IPS-18a (cell line): ENCODE data around the gene KLHDC9.

Experiments
- H3K27ac ChIP-seq: one replicate; pipeline ENCODE4 v1.5.1; 2013; ENCODE audit warnings: low read length
- H3K27me3 ChIP-seq: one replicate; pipeline ENCODE4 v1.6.1; 2013; ENCODE audit warnings: mild to moderate bottlenecking, low read length; ENCODE audit not compliant: control insufficient read depth, insufficient read depth
- H3K36me3 ChIP-seq: one replicate; pipeline ENCODE4 v1.6.1; 2013; ENCODE audit warnings: low read depth, low read length; ENCODE audit not compliant: control insufficient read depth
- H3K4me1 ChIP-seq: one replicate; pipeline ENCODE4 v1.6.1; 2013; ENCODE audit warnings: low read depth, low read length; ENCODE audit not compliant: control insufficient read depth
- H3K4me3 ChIP-seq: one replicate; pipeline ENCODE4 v1.5.1; 2013; ENCODE audit warnings: low read length
- H3K9ac ChIP-seq: one replicate; pipeline ENCODE4 v1.6.1; 2013; ENCODE audit warnings: mild to moderate bottlenecking, low read length, moderate library complexity
- H3K9me3 ChIP-seq: one replicate; pipeline ENCODE4 v1.6.1; 2013; ENCODE audit warnings: low read depth, low read length; ENCODE audit not compliant: control insufficient read depth

The KLHDC9 gene

GRCh38 chr1:161121834-161122233 lies 23.7 kb downstream of the KLHDC9 start:
- Histone ChIP-seq H3K9ac (no peak overlapping the region), H3K4me1 (peaks cover 11% of the 10 kb centered on the region), H3K36me3 (peaks cover 48% of the 10 kb centered on the region), H3K4me3 (no peak overlapping the region), H3K27ac (no peak overlapping the region), H3K9me3 (no peaks in the 10 kb centered on the region), H3K27me3 (no peaks in the 10 kb centered on the region)

GRCh38 chr1:161122967-161123366 lies 24.8 kb downstream of the KLHDC9 start:
- peaks cover 11% of the 10 kb centered on the region for H3K4me1 ChIP-seq
- no peaks in the 10 kb centered on the region for H3K9me3 ChIP-seq
- H3K36me3 ChIP-seq, result peaks cover 57% of the 10 kb centered on the region
- no peak overlapping the region for H3K9ac ChIP-seq
- no peak overlapping the region for H3K27ac ChIP-seq
- no peaks in the 10 kb centered on the region for H3K27me3 ChIP-seq
- H3K4me3 ChIP-seq, result no peak overlapping the region

- Histone ChIP-seq H3K27me3 (no peaks in the 10 kb centered on the region), H3K4me1 (peaks cover 9% of the 10 kb centered on the region), H3K9ac (no peak overlapping the region), H3K4me3 (no peak overlapping the region), H3K27ac (no peak overlapping the region), H3K9me3 (no peaks in the 10 kb centered on the region), H3K36me3 (peaks cover 45% of the 10 kb centered on the region)
These were observed 29.5 kb downstream of the KLHDC9 start for GRCh38 chr1:161127649-161128048.

- H3K4me1 ChIP-seq, result peaks cover 9% of the 10 kb centered on the region
- H3K36me3 ChIP-seq, result peaks cover 38% of the 10 kb centered on the region
- H3K27ac ChIP-seq, result no peak overlapping the region
- H3K27me3 ChIP-seq, result no peaks in the 10 kb centered on the region
- no peaks in the 10 kb centered on the region for H3K9me3 ChIP-seq
- H3K4me3 ChIP-seq, result no peak overlapping the region
- no peak overlapping the region for H3K9ac ChIP-seq
These were observed 30.6 kb downstream of the KLHDC9 start for GRCh38 chr1:161128591-161129420.

GRCh38 chr1:161130266-161130665 lies 32.1 kb downstream of the KLHDC9 start:
- Histone ChIP-seq H3K27me3 (no peaks in the 10 kb centered on the region), H3K4me3 (peak overlapping the region; percentile 84), H3K27ac (no peak overlapping the region), H3K9ac (no peak overlapping the region), H3K4me1 (peaks cover 9% of the 10 kb centered on the region), H3K36me3 (peaks cover 28% of the 10 kb centered on the region), H3K9me3 (no peaks in the 10 kb centered on the region)

GRCh38 chr1:161131523-161132409 lies 33.6 kb downstream of the KLHDC9 start:
- peak overlapping the region; percentile 84 for H3K4me3 ChIP-seq
- H3K4me1 ChIP-seq, result peaks cover 9% of the 10 kb centered on the region
- H3K27me3 ChIP-seq, result no peaks in the 10 kb centered on the region
- H3K9ac ChIP-seq, result peak overlapping the region; percentile 88
- peak overlapping the region; percentile 59 for H3K27ac ChIP-seq
- peaks cover 26% of the 10 kb centered on the region for H3K36me3 ChIP-seq
- no peaks in the 10 kb centered on the region for H3K9me3 ChIP-seq

GRCh38 chr1:161132410-161133219 lies 34.5 kb downstream of the KLHDC9 start, which contains the start of gene DEDD:
Gene DEDD (minus strand): TSS chr1:161132667. CDS start chr1:161124462, 8,205 bp downstream.
- H3K4me1 ChIP-seq, result peaks cover 9% of the 10 kb centered on the region
- H3K36me3 ChIP-seq, result peaks cover 20% of the 10 kb centered on the region
- H3K9me3 ChIP-seq, result no peaks in the 10 kb centered on the region
- no peaks in the 10 kb centered on the region for H3K27me3 ChIP-seq
- peak within 1 kb of the TSS; percentile 84 for H3K4me3 ChIP-seq
- peak within 1 kb of the TSS; percentile 98 for H3K27ac ChIP-seq
- H3K9ac ChIP-seq, result peak within 1 kb of the TSS; percentile 88

- Histone ChIP-seq H3K36me3 (peaks cover 13% of the 10 kb centered on the region), H3K9me3 (no peaks in the 10 kb centered on the region), H3K4me1 (peaks cover 9% of the 10 kb centered on the region), H3K27ac (peak overlapping the region; percentile 98), H3K27me3 (no peaks in the 10 kb centered on the region), H3K4me3 (peak overlapping the region; percentile 84), H3K9ac (peak overlapping the region; percentile 88)
These were observed 35.1 kb downstream of the KLHDC9 start for GRCh38 chr1:161133220-161133740.

GRCh38 chr1:161137881-161138280 lies 39.7 kb downstream of the KLHDC9 start:
- no peaks in the 10 kb centered on the region for H3K36me3 ChIP-seq
- H3K9me3 ChIP-seq, result no peaks in the 10 kb centered on the region
- no peak overlapping the region for H3K27ac ChIP-seq
- H3K4me1 ChIP-seq, result no peaks in the 10 kb centered on the region
- no peaks in the 10 kb centered on the region for H3K27me3 ChIP-seq
- H3K9ac ChIP-seq, result no peak overlapping the region
- H3K4me3 ChIP-seq, result no peak overlapping the region

GRCh38 chr1:161138431-161138830 lies 40.3 kb downstream of the KLHDC9 start:
- no peak overlapping the region for H3K9ac ChIP-seq
- H3K4me3 ChIP-seq, result no peak overlapping the region
- no peaks in the 10 kb centered on the region for H3K36me3 ChIP-seq
- H3K9me3 ChIP-seq, result no peaks in the 10 kb centered on the region
- no peaks in the 10 kb centered on the region for H3K27me3 ChIP-seq
- no peak overlapping the region for H3K27ac ChIP-seq
- no peaks in the 10 kb centered on the region for H3K4me1 ChIP-seq

GRCh38 chr1:161139766-161140165 lies 41.6 kb downstream of the KLHDC9 start:
- H3K36me3 ChIP-seq, result no peaks in the 10 kb centered on the region
- no peak overlapping the region for H3K4me3 ChIP-seq
- no peaks in the 10 kb centered on the region for H3K27me3 ChIP-seq
- H3K9ac ChIP-seq, result no peak overlapping the region
- no peak overlapping the region for H3K27ac ChIP-seq
- H3K4me1 ChIP-seq, result no peaks in the 10 kb centered on the region
- H3K9me3 ChIP-seq, result no peaks in the 10 kb centered on the region
